MCF 10A (cell line): ENCODE data around the gene FAM83E. TPM values are rescaled to one million over a fixed set of nuclear protein-coding genes. Genes with fewer than 3 reads are reported as not detected.

Experiments used
- BruUV-seq: library from RNA; stranded (reverse); fragments of 400-500 nt; replicated peaks from 2 replicates; lab custom pipeline; 2021; lab: Mats Ljungman, UMichigan
- CTCF ChIA-PET: fragments of 300-600 bp; sonication (Branson Sonifier 250); formaldehyde crosslinking; extraction: SDS; loops from one replicate; lab custom pipeline; 2021; ENCODE audit warnings: antibody characterized with exemption, inconsistent platforms; lab: Yijun Ruan, JAX
- POLR2A ChIA-PET: fragments of 300-600, 350-650 bp; sonication (Branson Sonifier 250); formaldehyde crosslinking; extraction: SDS; loops from one replicate; lab custom pipeline; 2020; ENCODE audit warnings: antibody characterized with exemption, inconsistent platforms; lab: Yijun Ruan, JAX
- DNase-seq: peaks from one replicate; pipeline ENCODE4 v3.0.0-alpha.2; 2018; ENCODE audit not compliant: unreplicated experiment
- H3K27ac Mint-ChIP-seq: one replicate; pipeline ENCODE4 v1.8.0; 2022; ENCODE audit warnings: mild to moderate bottlenecking, low read depth, mixed read lengths; ENCODE audit not compliant: unreplicated experiment
- H3K27me3 Mint-ChIP-seq: one replicate; pipeline ENCODE4 v1.8.0; 2022; ENCODE audit warnings: mixed read lengths; ENCODE audit not compliant: insufficient read depth, unreplicated experiment
- H3K36me3 Mint-ChIP-seq: one replicate; pipeline ENCODE4 v1.8.0; 2022; ENCODE audit warnings: mild to moderate bottlenecking, moderate library complexity, mixed read lengths; ENCODE audit not compliant: insufficient read depth, unreplicated experiment
- H3K4me1 Mint-ChIP-seq: one replicate; pipeline ENCODE4 v1.8.0; 2022; ENCODE audit warnings: mixed read lengths; ENCODE audit not compliant: insufficient read depth, unreplicated experiment
- H3K4me3 Mint-ChIP-seq: one replicate; pipeline ENCODE4 v1.8.0; 2022; ENCODE audit warnings: mild to moderate bottlenecking, moderate library complexity, mixed read lengths; ENCODE audit not compliant: unreplicated experiment
- H3K9me3 Mint-ChIP-seq: one replicate; pipeline ENCODE4 v1.8.0; 2022; ENCODE audit warnings: mixed read lengths; ENCODE audit not compliant: unreplicated experiment
- intact Hi-C: fragments of 100-400 bp; cut with micrococcal nuclease; formaldehyde crosslinking; loops from 2 replicates; pipeline ENCODE4 v1.14.1; 2022
- total RNA-seq: library from RNA; stranded (reverse); gene quantifications from 2 replicates; pipeline ENCODE4 v1.2.3, GENCODE V29; 2022
- TF ChIP-seq, protein P1 (sequence below): fragments of 200-600 bp; IDR thresholded peaks from one replicate; pipeline ENCODE4 v1.8.0; 2022; ENCODE audit warnings: antibody characterized with exemption, mild to moderate bottlenecking; ENCODE audit not compliant: unreplicated experiment

Gene FAM83E
- total RNA-seq, 1 experiment from 2014 or later: 0.89 TPM

- CTCF ChIA-PET: no interaction called here
- no peak overlapping the region for H3K27ac Mint-ChIP-seq
- H3K27me3 Mint-ChIP-seq: no peaks in the 10 kb centered on the region
- no TSS peak for BruUV-seq
- no peak overlapping the region for H3K4me3 Mint-ChIP-seq
- peaks cover 13% of the 10 kb centered on the region for H3K36me3 Mint-ChIP-seq
- intact Hi-C loops: no loop called here
- peaks cover 17% of the 10 kb centered on the region for H3K4me1 Mint-ChIP-seq
- TF ChIP-seq, protein P1, sequence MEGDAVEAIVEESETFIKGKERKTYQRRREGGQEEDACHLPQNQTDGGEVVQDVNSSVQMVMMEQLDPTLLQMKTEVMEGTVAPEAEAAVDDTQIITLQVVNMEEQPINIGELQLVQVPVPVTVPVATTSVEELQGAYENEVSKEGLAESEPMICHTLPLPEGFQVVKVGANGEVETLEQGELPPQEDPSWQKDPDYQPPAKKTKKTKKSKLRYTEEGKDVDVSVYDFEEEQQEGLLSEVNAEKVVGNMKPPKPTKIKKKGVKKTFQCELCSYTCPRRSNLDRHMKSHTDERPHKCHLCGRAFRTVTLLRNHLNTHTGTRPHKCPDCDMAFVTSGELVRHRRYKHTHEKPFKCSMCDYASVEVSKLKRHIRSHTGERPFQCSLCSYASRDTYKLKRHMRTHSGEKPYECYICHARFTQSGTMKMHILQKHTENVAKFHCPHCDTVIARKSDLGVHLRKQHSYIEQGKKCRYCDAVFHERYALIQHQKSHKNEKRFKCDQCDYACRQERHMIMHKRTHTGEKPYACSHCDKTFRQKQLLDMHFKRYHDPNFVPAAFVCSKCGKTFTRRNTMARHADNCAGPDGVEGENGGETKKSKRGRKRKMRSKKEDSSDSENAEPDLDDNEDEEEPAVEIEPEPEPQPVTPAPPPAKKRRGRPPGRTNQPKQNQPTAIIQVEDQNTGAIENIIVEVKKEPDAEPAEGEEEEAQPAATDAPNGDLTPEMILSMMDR: no peak
- no peak for DNase-seq
- POLR2A ChIA-PET: interaction anchor here (0.9 to 1.4 kb wide), 2 partner anchors 9 to 10 kb away, joined by 4 to 6 read pairs; partner anchors contain the start of genes RPL18 and SPHK2
- no peaks in the 10 kb centered on the region for H3K9me3 Mint-ChIP-seq
Observed at GRCh38 chr19:48629599-48630295, 14.9 kb upstream of the FAM83E start.

GRCh38 chr19:48629297-48629598 is 14.4 kb upstream of the FAM83E start:
- TF ChIP-seq, protein P1: no peak
- intact Hi-C loops: no loop called here
- peaks cover 13% of the 10 kb centered on the region for H3K36me3 Mint-ChIP-seq
- no peaks in the 10 kb centered on the region for H3K27me3 Mint-ChIP-seq
- H3K4me3 Mint-ChIP-seq: no peak overlapping the region
- H3K27ac Mint-ChIP-seq: no peak overlapping the region
- ChIA-PET POLR2A (interaction anchor here (1.4 kb wide), 1 partner anchor 10 kb away, joined by 4 read pairs; the partner anchor contains the start of genes RPL18 and SPHK2), CTCF (no interaction called here)
- H3K4me1 Mint-ChIP-seq: peaks cover 19% of the 10 kb centered on the region
- DNase-seq: no peak
- H3K9me3 Mint-ChIP-seq: no peaks in the 10 kb centered on the region
- BruUV-seq: no TSS peak

GRCh38 chr19:48628486-48629296 is 13.8 kb upstream of the FAM83E start:
- no peak overlapping the region for H3K27ac Mint-ChIP-seq
- DNase-seq: no peak
- ChIA-PET POLR2A (interaction anchor here (1.0 to 1.9 kb wide), 3 partner anchors 9 to 14 kb away, joined by 3 to 8 read pairs (median 4); partner anchors contain the start of genes FAM83E, RPL18 and SPHK2), CTCF (no interaction called here)
- H3K9me3 Mint-ChIP-seq: no peaks in the 10 kb centered on the region
- H3K4me3 Mint-ChIP-seq: no peak overlapping the region
- no peaks in the 10 kb centered on the region for H3K27me3 Mint-ChIP-seq
- intact Hi-C loops: no loop called here
- peaks cover 24% of the 10 kb centered on the region for H3K4me1 Mint-ChIP-seq
- peaks cover 17% of the 10 kb centered on the region for H3K36me3 Mint-ChIP-seq
- TF ChIP-seq, protein P1: no peak
- BruUV-seq: no TSS peak

- no peak for DNase-seq
- Mint-ChIP-seq H3K27ac (no peak overlapping the region), H3K4me3 (no peak overlapping the region), H3K9me3 (no peaks in the 10 kb centered on the region), H3K4me1 (peaks cover 24% of the 10 kb centered on the region), H3K27me3 (no peaks in the 10 kb centered on the region), H3K36me3 (peaks cover 21% of the 10 kb centered on the region)
- BruUV-seq: no TSS peak
- ChIA-PET CTCF (no interaction called here), POLR2A (interaction anchor here (0.5 to 1.9 kb wide), 3 partner anchors 9 to 1604 kb away, joined by 3 to 8 read pairs (median 3); partner anchors contain the start of genes FAM83E, RPL18 and SPHK2)
- intact Hi-C loops: no loop called here
- TF ChIP-seq, protein P1: no peak
Observed at GRCh38 chr19:48627865-48628314, 13.0 kb upstream of the FAM83E start.
